ENCODE results near the gene ANTKMT.

ANTKMT gene

DNA sequence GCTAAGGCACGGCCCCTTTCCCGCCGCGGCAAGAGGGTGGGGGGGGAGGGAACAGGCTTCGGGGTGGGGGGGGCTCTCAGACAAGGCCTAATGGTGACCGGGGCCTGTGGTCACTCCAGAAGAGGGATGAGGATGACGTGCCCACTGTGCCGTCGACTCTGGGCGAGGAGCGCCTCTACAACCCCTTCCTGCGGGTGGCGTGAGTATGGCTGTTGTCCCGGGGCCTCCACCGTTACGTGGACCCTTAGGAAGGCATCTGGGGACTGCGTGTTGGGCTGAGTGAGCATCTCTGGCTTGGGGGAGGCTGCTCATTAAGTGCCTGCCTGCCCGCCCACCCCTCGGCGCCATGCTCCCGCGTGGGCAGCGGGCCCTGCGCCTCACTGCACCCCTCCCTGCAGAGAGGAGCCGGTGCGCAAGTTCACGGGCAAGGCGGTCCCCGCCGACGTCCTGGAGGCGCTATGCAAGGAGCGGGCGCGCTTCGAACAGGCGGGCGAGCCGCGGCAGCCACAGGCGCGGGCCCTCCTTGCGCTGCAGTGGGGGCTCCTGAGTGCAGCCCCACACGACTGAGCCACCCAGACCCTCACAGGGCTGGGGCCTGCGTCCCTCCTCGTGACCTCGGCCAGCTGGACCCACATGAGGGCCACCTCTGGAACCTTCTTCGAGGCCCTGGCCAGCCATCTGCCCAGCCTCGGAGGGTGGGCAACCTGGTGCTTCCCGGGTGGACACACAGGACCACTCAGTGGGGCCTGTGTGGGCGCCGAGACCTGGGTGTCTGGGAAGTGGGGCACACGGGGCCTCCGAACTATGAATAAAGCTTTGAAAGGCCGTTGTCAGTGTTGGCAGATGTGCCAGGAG, 8.2 kb downstream of the ANTKMT start:
- peak overlapping the region; percentile 62 for H3K4me3 ChIP-seq (ENCODE audit: low read depth, low read length)
- DNase-seq (ENCODE audit: low read depth, low spot score): no peak
- TF ChIP-seq, protein P1, sequence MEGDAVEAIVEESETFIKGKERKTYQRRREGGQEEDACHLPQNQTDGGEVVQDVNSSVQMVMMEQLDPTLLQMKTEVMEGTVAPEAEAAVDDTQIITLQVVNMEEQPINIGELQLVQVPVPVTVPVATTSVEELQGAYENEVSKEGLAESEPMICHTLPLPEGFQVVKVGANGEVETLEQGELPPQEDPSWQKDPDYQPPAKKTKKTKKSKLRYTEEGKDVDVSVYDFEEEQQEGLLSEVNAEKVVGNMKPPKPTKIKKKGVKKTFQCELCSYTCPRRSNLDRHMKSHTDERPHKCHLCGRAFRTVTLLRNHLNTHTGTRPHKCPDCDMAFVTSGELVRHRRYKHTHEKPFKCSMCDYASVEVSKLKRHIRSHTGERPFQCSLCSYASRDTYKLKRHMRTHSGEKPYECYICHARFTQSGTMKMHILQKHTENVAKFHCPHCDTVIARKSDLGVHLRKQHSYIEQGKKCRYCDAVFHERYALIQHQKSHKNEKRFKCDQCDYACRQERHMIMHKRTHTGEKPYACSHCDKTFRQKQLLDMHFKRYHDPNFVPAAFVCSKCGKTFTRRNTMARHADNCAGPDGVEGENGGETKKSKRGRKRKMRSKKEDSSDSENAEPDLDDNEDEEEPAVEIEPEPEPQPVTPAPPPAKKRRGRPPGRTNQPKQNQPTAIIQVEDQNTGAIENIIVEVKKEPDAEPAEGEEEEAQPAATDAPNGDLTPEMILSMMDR (IDR thresholded peaks at IDR 0.05; ENCODE audit: low read depth, low read length): no peak
- in situ Hi-C loops (cut with HindIII; ENCODE audit: low sequenced_read_pairs): no loop called here

DNA sequence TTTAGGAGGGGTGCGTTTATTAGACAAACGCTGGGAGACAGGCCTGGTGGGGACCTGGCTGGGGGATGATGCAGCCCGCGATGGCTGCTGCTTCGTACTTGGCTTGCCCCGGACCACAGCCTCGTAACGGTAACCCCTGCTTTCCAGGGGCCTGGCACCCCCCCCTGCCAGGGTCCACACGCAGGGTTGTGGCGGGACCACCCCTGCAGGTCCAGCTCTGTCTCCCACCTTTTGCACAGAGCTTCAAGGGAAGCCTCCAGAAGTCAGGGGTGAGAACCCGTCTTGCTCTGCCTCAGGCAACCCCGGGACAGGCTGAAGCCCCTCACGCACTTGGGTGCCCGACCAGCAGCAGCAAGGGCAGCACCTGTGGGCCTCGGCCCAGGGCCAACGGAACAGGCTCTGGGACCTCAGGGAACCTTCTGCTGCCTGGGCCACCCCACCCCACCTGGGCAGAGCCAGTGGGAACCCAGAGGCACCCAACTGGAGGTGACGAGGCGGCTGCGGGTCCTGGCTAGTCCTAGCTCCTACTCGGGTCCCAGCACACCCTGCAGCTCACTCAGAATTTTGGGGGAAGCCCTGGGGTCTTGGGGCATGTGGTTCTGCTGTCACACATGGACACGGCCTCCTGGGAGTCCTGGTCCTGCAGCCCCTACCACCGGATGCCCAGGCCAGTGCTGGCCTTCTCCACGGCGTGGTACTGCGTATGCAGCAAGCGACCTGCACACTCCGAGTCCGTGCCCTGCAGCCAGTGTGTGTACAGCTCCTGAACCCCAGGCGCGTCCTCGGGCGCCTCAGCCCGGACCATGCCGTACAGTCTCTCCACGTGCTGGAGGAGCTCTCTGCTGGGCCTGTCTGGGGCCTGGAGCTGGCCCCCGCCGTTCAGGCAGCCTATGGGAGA, 9.1 kb downstream of the ANTKMT start:
- H3K4me3 ChIP-seq (ENCODE audit: low read depth, low read length): no peak overlapping the region
- no peak for DNase-seq (ENCODE audit: low read depth, low spot score)
- TF ChIP-seq, protein P1 (IDR thresholded peaks at IDR 0.05; ENCODE audit: low read depth, low read length): no peak
- in situ Hi-C loops (cut with HindIII; ENCODE audit: low sequenced_read_pairs): no loop called here

DNA sequence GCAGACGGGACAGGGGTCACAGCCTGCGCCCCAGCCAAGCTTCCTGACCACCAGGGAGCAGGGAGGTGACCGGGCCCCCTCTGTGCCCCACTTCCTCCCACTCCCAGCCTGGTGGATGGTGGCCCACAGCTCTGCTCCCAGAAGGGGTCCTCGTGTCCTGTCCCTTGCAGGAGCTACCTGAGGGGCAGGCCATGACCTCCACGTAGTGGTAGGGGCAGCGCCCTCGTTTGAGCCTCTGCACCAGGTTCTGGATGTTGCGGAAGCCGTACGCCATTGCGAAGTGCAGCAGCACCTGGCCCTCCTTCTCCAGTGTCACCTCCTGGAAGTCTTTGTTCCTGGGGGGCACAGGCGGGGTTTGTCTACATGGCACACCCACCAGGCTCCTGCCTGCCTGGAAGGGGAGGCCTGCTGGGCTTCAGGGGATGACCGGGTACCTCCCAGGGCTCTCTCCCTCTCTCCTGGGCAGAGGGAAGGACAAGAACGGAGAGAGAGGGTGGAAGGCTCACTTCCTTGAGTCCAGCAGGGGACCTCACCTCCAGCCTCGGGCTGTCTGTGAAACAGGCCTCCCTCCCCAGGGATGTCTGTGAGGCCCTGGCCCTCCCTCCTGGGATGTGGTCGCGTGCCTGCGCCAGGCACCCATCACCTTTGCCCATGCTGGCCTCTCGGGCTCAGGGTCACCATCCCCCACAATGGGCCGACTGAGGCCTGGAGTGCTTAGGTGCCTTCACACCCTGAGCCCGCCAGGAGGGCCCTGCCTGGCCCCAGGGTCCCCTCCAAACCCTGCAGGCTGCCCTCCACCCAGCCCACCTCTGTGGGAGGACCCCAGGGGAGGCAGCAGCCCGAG, 9.9 kb downstream of the ANTKMT start:
- TF ChIP-seq, protein P1 (IDR thresholded peaks at IDR 0.05; ENCODE audit: low read depth, low read length): no peak
- DNase-seq (ENCODE audit: low read depth, low spot score): no peak
- in situ Hi-C loops (cut with HindIII; ENCODE audit: low sequenced_read_pairs): no loop called here
- H3K4me3 ChIP-seq (ENCODE audit: low read depth, low read length): no peak overlapping the region

DNA sequence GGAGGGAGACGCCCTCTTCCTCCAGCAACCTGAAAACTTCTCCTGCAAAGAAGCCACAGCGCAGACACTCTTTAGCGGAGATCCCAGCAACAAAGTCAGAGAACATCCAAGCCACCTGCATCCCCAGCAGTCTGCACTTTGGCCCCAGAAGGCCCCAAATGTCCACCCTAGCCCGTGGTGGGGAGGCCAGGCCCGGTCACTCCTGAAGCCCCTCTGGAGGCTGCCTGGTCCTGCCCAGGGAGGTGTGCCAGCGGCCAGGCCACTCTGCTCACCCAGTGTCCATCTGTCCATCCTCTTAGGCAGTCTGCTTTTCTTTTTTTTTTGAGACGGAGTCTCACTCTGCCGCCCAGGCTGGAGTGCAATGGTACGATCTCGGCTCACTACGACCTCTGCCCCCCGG, 11.4 kb downstream of the ANTKMT start:
- TF ChIP-seq, protein P1 (IDR thresholded peaks at IDR 0.05; ENCODE audit: low read depth, low read length): no peak
- H3K4me3 ChIP-seq (ENCODE audit: low read depth, low read length): no peak overlapping the region
- in situ Hi-C loops (cut with HindIII; ENCODE audit: low sequenced_read_pairs): no loop called here
- DNase-seq (ENCODE audit: low read depth, low spot score): no peak

DNA sequence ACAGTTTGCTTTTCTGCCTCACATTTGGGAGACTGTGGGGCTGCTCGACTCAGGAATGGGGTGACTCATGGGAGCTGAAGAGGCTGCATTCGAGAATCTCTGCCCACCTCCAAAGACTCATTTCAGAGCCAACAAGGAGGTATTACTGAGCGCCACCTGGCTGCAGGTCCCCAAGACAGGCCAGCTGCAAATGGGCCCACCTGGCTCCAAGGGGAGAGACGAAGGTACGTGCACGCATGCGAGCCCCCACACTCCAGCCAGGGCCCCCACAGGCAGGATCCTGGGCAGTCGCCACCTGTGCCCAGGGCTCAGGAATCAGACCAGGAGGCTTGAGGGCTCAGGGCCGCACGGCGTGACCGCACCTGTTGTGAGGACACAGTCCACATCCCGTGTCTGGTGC, 12.0 kb downstream of the ANTKMT start:
- H3K4me3 ChIP-seq (ENCODE audit: low read depth, low read length): no peak overlapping the region
- DNase-seq (ENCODE audit: low read depth, low spot score): no peak
- in situ Hi-C loops (cut with HindIII; ENCODE audit: low sequenced_read_pairs): no loop called here
- TF ChIP-seq, protein P1 (IDR thresholded peaks at IDR 0.05; ENCODE audit: low read depth, low read length): no peak

All from astrocyte of the spinal cord (primary cell).